IMR-90 (cell line): ENCODE measurements around the gene PDE11A. TPM values are rescaled to one million over a fixed set of nuclear protein-coding genes. Genes with fewer than 3 reads are reported as not detected.

ENCODE experiments used
- ATAC-seq: fragments of 200-7000 bp; cut with Tn5 transposase; 2 replicates; pipeline ENCODE4 v1.9.1; 2020; ENCODE audit warnings: low read depth, mild to moderate bottlenecking, moderate library complexity
- BruUV-seq: library from RNA; stranded (reverse); fragments of 400-500 nt; replicated peaks from 2 replicates; lab custom pipeline; 2021; lab: Mats Ljungman, UMichigan
- CTCF ChIA-PET: fragments of 300-600 bp; formaldehyde crosslinking; extraction: SDS; loops from one replicate; lab custom pipeline; 2021; ENCODE audit warnings: antibody characterized with exemption; lab: Yijun Ruan, JAX
- POLR2A ChIA-PET: fragments of 300-600 bp; sonication (Branson Sonifier 250); formaldehyde crosslinking; loops from one replicate; lab custom pipeline; 2022; ENCODE audit warnings: antibody characterized with exemption; ENCODE audit not compliant: unreplicated experiment; lab: Charles Lee
- DNase-seq: peaks from one replicate; pipeline ENCODE4 v3.0.0; 2013
- H2AFZ ChIP-seq: replicated peaks from 2 replicates; pipeline ENCODE3; 2013; ENCODE audit warnings: low read length, mild to moderate bottlenecking; ENCODE audit not compliant: poor library complexity
- H2AK5ac ChIP-seq: 2 replicates; pipeline ENCODE4 v1.6.1; 2013; ENCODE audit warnings: low read depth, low read length, inconsistent platforms
- H2AK9ac ChIP-seq: replicated peaks from 2 replicates; pipeline ENCODE3; 2013; ENCODE audit warnings: mild to moderate bottlenecking, low read depth, low read length, moderate library complexity; ENCODE audit not compliant: poor library complexity
- H2BK120ac ChIP-seq: 2 replicates; pipeline ENCODE4 v1.6.1; 2013; ENCODE audit warnings: low read depth, low read length, inconsistent platforms
- H2BK15ac ChIP-seq: 3 replicates; pipeline ENCODE4 v1.6.1; 2013; ENCODE audit warnings: low read depth, low read length, inconsistent platforms
- H2BK20ac ChIP-seq: 2 replicates; pipeline ENCODE4 v1.6.1; 2013; ENCODE audit warnings: low read depth, mild to moderate bottlenecking, inconsistent platforms, low read length, moderate library complexity
- H2BK5ac ChIP-seq: 2 replicates; pipeline ENCODE4 v1.6.1; 2013; ENCODE audit warnings: mild to moderate bottlenecking, low read depth, low read length, inconsistent platforms; ENCODE audit not compliant: poor library complexity, severe bottlenecking
- H3K14ac ChIP-seq: replicated peaks from 2 replicates; pipeline ENCODE4 v1.6.1; 2013; ENCODE audit warnings: low read depth, low read length, inconsistent platforms
- H3K18ac ChIP-seq: 2 replicates; pipeline ENCODE4 v1.6.1; 2013; ENCODE audit warnings: low read depth, low read length, control low read depth
- H3K23ac ChIP-seq: 2 replicates; pipeline ENCODE4 v1.6.1; 2013; ENCODE audit warnings: low read depth, low read length, inconsistent platforms
- H3K27ac ChIP-seq: 2 replicates; pipeline ENCODE4 v1.5.1; 2013; ENCODE audit warnings: mild to moderate bottlenecking, control low read depth, low read length; ENCODE audit not compliant: insufficient read depth
- H3K27me3 ChIP-seq: 2 replicates; pipeline ENCODE4 v1.6.1; 2013; ENCODE audit warnings: low read length; ENCODE audit not compliant: control insufficient read depth, insufficient read depth
- H3K36me3 ChIP-seq: 2 replicates; pipeline ENCODE4 v1.6.1; 2013; ENCODE audit warnings: low read length, mixed read lengths; ENCODE audit not compliant: control insufficient read depth, insufficient read depth
- H3K4ac ChIP-seq: 2 replicates; pipeline ENCODE4 v1.6.1; 2013; ENCODE audit warnings: low read depth, low read length, inconsistent platforms
- H3K4me1 ChIP-seq: 2 replicates; pipeline ENCODE4 v1.6.1; 2013; ENCODE audit warnings: low read length, mixed read lengths; ENCODE audit not compliant: control insufficient read depth, insufficient read depth
- H3K4me2 ChIP-seq: 2 replicates; pipeline ENCODE4 v1.6.1; 2013; ENCODE audit warnings: low read depth, mild to moderate bottlenecking, control low read depth, low read length, moderate library complexity
- H3K4me3 ChIP-seq: 2 replicates; pipeline ENCODE4 v1.5.1; 2013; ENCODE audit warnings: low read depth, mild to moderate bottlenecking, control low read depth, low read length, moderate library complexity; ENCODE audit not compliant: insufficient read depth
- H3K56ac ChIP-seq: 2 replicates; pipeline ENCODE4 v1.6.1; 2013; ENCODE audit warnings: low read length, inconsistent platforms; ENCODE audit not compliant: insufficient read depth; ENCODE audit errors: extremely low read depth
- H3K79me1 ChIP-seq, 2 experiments: 2 replicates each; pipeline ENCODE4 v1.6.1; 2013; ENCODE audit warnings: low read length in 2 of 2, inconsistent platforms in 1 of 2, low read depth in 1 of 2
- H3K9ac ChIP-seq: 2 replicates; pipeline ENCODE4 v1.6.1; 2013; ENCODE audit warnings: low read depth, low read length, control low read depth
- H3K9me1 ChIP-seq: 2 replicates; pipeline ENCODE4 v1.6.1; 2013; ENCODE audit warnings: low read length, inconsistent platforms; ENCODE audit not compliant: insufficient read depth
- H3K9me3 ChIP-seq: 2 replicates; pipeline ENCODE4 v1.6.1; 2013; ENCODE audit warnings: low read length; ENCODE audit not compliant: control insufficient read depth, insufficient read depth
- H4K20me1 ChIP-seq: 2 replicates; pipeline ENCODE4 v1.6.1; 2013; ENCODE audit warnings: low read length, inconsistent platforms; ENCODE audit not compliant: insufficient read depth
- H4K5ac ChIP-seq: 2 replicates; pipeline ENCODE4 v1.6.1; 2013; ENCODE audit warnings: mild to moderate bottlenecking, low read depth, low read length, control low read depth
- H4K8ac ChIP-seq, 2 experiments: 2 replicates each; pipeline ENCODE4 v1.6.1; 2013; ENCODE audit warnings: low read depth in 2 of 2, low read length in 2 of 2, control low read depth in 1 of 2, inconsistent platforms in 1 of 2
- H4K91ac ChIP-seq: 2 replicates; pipeline ENCODE4 v1.6.1; 2013; ENCODE audit warnings: low read depth, low read length, inconsistent platforms; ENCODE audit not compliant: insufficient read depth
- CEBPB ChIP-seq: IDR thresholded peaks from 2 replicates; pipeline ENCODE4 v1.6.1; 2012; ENCODE audit warnings: low read depth, low read length, improper control_type of control experiment
- CHD1 ChIP-seq: IDR thresholded peaks from 2 replicates; pipeline ENCODE4 v1.6.1; 2012; ENCODE audit warnings: low read depth, low read length, improper control_type of control experiment
- CTCF ChIP-seq: conservative IDR thresholded peaks from 2 replicates; pipeline ENCODE4 v1.5.1; 2012; ENCODE audit warnings: mild to moderate bottlenecking, low read depth, low read length, improper control_type of control experiment
- ELK1 ChIP-seq: fragments of 150-350 bp; IDR thresholded peaks from 2 replicates; pipeline ENCODE4 v1.6.1; 2016; ENCODE audit warnings: low read depth, mild to moderate bottlenecking, low read length, moderate library complexity, borderline replicate concordance
- FOS ChIP-seq: fragments of 150-350 bp; IDR thresholded peaks from 2 replicates; pipeline ENCODE4 v1.6.1; 2016; ENCODE audit warnings: low read depth, low read length
- MAZ ChIP-seq: IDR thresholded peaks from 2 replicates; pipeline ENCODE4 v1.6.1; 2012; ENCODE audit warnings: low read depth, mild to moderate bottlenecking, low read length, improper control_type of control experiment, moderate library complexity, borderline replicate concordance
- MXI1 ChIP-seq: IDR thresholded peaks from 2 replicates; pipeline ENCODE4 v1.6.1; 2012; ENCODE audit warnings: low read depth, mild to moderate bottlenecking, low read length, moderate library complexity, borderline replicate concordance
- RAD21 ChIP-seq: IDR thresholded peaks from 2 replicates; pipeline ENCODE4 v1.6.1; 2012; ENCODE audit warnings: low read length, improper control_type of control experiment
- RCOR1 ChIP-seq: IDR thresholded peaks from 2 replicates; pipeline ENCODE4 v1.6.1; 2012; ENCODE audit warnings: mild to moderate bottlenecking, low read length, improper control_type of control experiment; ENCODE audit not compliant: insufficient replicate concordance
- RFX5 ChIP-seq: IDR thresholded peaks from 2 replicates; pipeline ENCODE4 v1.8.0; 2012; ENCODE audit warnings: low read depth, mild to moderate bottlenecking, low read length, moderate library complexity
- SMC3 ChIP-seq: fragments of 150-350 bp; IDR thresholded peaks from 2 replicates; pipeline ENCODE4 v1.6.1; 2016; ENCODE audit warnings: low read depth, mild to moderate bottlenecking, antibody characterized with exemption, low read length, moderate library complexity
- WGBS, 2 experiments: methylation state at CpG; one replicate each; pipeline versions ENCODE4 v1.1.5 to v1.1.7; 2013; ENCODE audit warnings: missing lambda C conversion rate in 2 of 2; ENCODE audit not compliant: insufficient read length in 1 of 2; ENCODE audit errors: extremely low coverage in 2 of 2; 5-methylcytosine and 5-hydroxymethylcytosine counted together
- dilution Hi-C: fragments of 300-500 bp; cut with HindIII; formaldehyde crosslinking; loops from one replicate; pipeline ENCODE4 v1.14.3; 2018; ENCODE audit warnings: low sequenced_read_pairs; ENCODE audit not compliant: unreplicated experiment
- in situ Hi-C: fragments of 300-500 bp; cut with MboI; formaldehyde crosslinking; loops from 3 replicates; pipeline ENCODE4 v1.14.3; 2019; ENCODE audit warnings: low sequenced_read_pairs, inconsistent platforms, mixed read lengths
- intact Hi-C: fragments of 100-400 bp; cut with micrococcal nuclease; formaldehyde crosslinking; loops from 2 replicates; pipeline ENCODE4 v1.10.0; 2022
- polyA plus RNA-seq, 3 experiments: library from polyadenylated mRNA; depleted of rRNA; stranded (reverse); fragments of >200 nt; gene quantifications; 2 replicates each; pipeline ENCODE4 v1.2.3, GENCODE V29; 2012; ENCODE audit warnings: low replicate concordance in 1 of 3
- total RNA-seq: library from RNA; depleted of rRNA; stranded (reverse); fragments of >200 nt; gene quantifications from 2 replicates; pipeline ENCODE4 v1.2.3, GENCODE V29; 2012
- TF ChIP-seq, protein P1 (sequence below): fragments of 150-350 bp; IDR thresholded peaks from 2 replicates; pipeline ENCODE4 v1.6.1; 2017; ENCODE audit warnings: mild to moderate bottlenecking, antibody characterized with exemption, low read length, low read depth

The PDE11A gene
- total and polyA plus RNA-seq, 2 of the 4 experiments (the other 2 are of a cell fraction) = 0.21 to 0.72 TPM

DNA sequence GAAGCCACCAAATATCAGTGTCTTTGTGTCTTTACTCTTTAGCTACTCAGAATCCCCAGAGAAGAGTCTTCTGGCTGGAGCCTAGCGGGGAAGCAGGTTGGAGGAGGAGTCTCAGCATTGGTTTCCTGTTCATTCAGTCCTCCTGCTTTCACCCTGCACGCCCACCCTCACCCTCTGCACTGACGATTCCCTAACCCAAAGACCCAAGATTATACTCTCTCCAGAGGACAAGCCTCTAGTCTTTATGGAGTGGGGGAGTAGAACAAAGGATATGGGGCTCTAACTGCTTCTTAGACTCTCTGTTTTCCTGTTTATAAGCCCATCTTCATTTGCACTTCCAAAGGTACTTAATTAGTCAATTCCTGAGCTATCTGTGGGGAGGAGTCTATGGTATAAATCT, 341.2 kb downstream of the PDE11A start:
- ChIA-PET CTCF (interaction anchor here (0.7 to 1.5 kb wide), 2 partner anchors 396 to 567 kb away, joined by 3 to 4 read pairs; no protein-coding TSS in a partner anchor), POLR2A (no interaction called here)
- intact Hi-C loops (no loop called here), in situ Hi-C loops (no loop called here), dilution Hi-C loops (no loop called here)
- H3K18ac ChIP-seq = no peak overlapping the region
- H3K4ac ChIP-seq = no peak overlapping the region
- no peaks in the 10 kb centered on the region for H3K36me3 ChIP-seq
- no peak overlapping the region for H4K91ac ChIP-seq
- H3K79me1 ChIP-seq = no peaks in the 10 kb centered on the region
- no peak overlapping the region for H2BK20ac ChIP-seq
- no peak overlapping the region for H4K8ac ChIP-seq
- H3K9me3 ChIP-seq = no peaks in the 10 kb centered on the region
- no CpG with 5 or more reads among the region's 3 CpGs for WGBS, 2 experiments
- no peak overlapping the region for H3K14ac ChIP-seq
- no peak for ATAC-seq
- TF ChIP-seq RCOR1 (no peak), SMC3 (no peak), MXI1 (no peak), RFX5 (no peak), CTCF (no peak), ELK1 (no peak), MAZ (no peak), CEBPB (no peak), RAD21 (no peak), CHD1 (no peak), FOS (no peak)
- TF ChIP-seq, protein P1, sequence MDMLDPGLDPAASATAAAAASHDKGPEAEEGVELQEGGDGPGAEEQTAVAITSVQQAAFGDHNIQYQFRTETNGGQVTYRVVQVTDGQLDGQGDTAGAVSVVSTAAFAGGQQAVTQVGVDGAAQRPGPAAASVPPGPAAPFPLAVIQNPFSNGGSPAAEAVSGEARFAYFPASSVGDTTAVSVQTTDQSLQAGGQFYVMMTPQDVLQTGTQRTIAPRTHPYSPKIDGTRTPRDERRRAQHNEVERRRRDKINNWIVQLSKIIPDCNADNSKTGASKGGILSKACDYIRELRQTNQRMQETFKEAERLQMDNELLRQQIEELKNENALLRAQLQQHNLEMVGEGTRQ = no peak
- H3K4me1 ChIP-seq = no peaks in the 10 kb centered on the region
- H2AK9ac ChIP-seq = no peak overlapping the region
- no peak overlapping the region for H3K27ac ChIP-seq
- H2AK5ac ChIP-seq = no peak overlapping the region
- no peak overlapping the region for H2BK120ac ChIP-seq
- H3K56ac ChIP-seq = no peak overlapping the region
- no peaks in the 10 kb centered on the region for H3K9me1 ChIP-seq
- no peak overlapping the region for H3K4me3 ChIP-seq
- DNase-seq = no peak
- H2BK15ac ChIP-seq = no peak overlapping the region
- no TSS peak for BruUV-seq
- no peaks in the 10 kb centered on the region for H4K20me1 ChIP-seq
- no peak overlapping the region for H4K5ac ChIP-seq
- no peak overlapping the region for H2BK5ac ChIP-seq
- H3K27me3 ChIP-seq = peaks cover 6% of the 10 kb centered on the region; the same call in 1 of the 2 replicates
- no peak overlapping the region for H2AFZ ChIP-seq
- no peak overlapping the region for H3K23ac ChIP-seq
- no peak overlapping the region for H3K4me2 ChIP-seq
- H3K9ac ChIP-seq = no peak overlapping the region
